Non-pigmented ciliary epithelial cell (primary cell): ENCODE measurements around the gene CD163L1.
"Not testable (repeated sequence)": the region's sequence is repeated elsewhere in the genome, so short reads cannot be mapped to it uniquely, and the experiment has no call there.

Source experiments
- DNase-seq: peaks from one replicate; pipeline ENCODE4 v3.0.0-alpha.2; 2010; ENCODE audit warnings: low read depth

Gene CD163L1

GRCh38 chr12:7403466-7403865, 40.5 kb downstream of the CD163L1 start:
- no peak for DNase-seq

DNA sequence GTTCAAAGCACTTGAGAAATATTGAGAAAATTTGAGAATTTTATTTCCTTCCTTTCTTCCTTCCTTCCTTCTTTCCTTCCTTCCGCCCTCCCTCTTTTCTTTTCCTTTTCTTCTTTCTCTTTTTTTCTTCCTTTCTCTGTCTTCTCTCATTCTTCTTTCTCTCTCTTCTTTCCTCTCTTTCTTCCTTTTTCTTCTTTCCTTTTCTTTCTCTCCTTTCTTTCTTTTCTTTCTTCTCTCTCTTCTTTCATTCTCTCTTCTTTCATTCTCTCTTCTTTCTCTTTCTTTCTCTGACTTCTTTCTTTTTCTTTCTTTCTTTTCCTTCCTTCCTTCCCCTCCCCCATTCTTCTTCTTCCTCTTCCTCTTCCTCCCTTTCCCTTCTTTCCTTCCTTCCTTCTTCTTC, 44.9 kb downstream of the CD163L1 start:
- DNase-seq, result no peak

DNA sequence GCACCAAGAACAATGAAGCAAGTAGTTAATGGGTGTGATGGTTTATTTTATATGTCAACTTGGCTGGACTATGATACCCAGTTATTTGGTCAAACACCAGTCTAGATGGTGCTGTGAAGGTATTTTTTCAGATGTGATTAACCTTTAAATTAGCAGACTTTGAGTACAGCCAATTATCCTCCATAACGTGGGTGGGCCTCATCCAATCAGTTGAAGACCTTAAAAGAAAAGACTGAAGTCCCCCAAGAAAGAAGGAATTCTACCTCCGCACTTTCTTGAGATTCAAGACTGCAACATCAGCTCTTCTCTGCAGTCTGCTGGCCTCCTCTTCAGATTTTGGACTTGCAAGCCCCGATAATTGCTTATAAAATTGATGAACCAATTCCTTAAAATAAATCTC, 47.5 kb downstream of the CD163L1 start:
- no peak for DNase-seq

- DNase-seq, result no peak
Measured at GRCh38 chr12:7395950-7396349, 48.0 kb downstream of the CD163L1 start.

GRCh38 chr12:7387289-7387688, 56.7 kb downstream of the CD163L1 start:
- DNase-seq, result no peak

DNA sequence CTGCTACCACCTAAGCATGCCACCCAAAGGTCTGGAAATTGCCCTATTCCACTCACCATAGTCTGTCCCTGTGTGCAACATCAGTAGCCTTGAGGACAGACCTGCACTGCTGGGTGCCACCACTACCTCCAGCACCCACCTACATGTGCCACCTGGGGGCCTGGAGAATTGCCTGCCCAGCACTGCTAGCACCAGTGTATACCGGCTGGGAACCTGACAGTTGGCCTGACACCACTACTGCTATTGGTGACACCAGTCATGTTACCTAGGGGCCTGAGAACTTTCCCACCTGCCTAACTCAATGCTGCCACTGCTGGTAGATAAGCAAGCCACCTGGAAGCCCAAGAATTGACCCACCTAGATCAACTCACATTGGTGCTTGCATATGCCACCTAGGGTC, 60.8 kb downstream of the CD163L1 start:
- no peak for DNase-seq

- DNase-seq, result peak; percentile 51
Measured at GRCh38 chr12:7376196-7376595, 67.8 kb downstream of the CD163L1 start.

GRCh38 chr12:7375145-7375543, 68.8 kb downstream of the CD163L1 start:
- DNase-seq, result no peak

DNA sequence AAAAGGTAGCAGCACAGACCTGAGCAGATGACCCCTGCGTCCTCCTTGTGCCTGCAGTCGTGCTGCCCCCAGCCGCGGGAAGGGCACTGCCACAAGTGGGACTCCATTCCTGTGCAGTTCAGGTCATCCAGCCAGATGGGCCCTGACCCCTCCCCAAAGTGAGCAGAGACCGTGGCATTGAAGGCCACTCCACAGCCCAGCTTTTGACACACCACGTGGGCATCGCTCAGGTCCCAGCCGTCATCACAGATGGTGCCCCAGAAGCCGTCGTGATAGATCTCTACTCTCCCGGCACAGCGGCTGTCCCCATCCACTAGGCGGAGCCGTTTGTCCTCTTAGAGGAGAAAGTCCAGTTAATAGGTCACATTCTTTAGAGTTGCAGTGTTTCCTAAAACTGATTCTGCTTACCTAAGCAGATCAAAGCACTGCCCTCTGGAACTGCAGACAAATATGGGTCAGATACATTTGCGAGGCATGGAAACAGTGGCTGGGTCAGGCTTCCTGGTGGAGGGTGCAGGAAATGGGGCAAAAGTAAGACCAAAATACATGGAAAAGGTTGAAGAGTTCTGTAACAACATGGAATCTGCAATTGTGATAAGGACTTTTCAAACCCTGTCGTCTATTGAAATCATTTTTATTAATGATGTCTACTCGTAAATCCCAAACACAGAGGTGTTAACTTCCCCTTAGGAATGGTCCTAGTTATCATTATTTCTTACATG, 69.4 kb downstream of the CD163L1 start:
- DNase-seq, result no peak

- no peak for DNase-seq
Measured at GRCh38 chr12:7373226-7373625, 70.7 kb downstream of the CD163L1 start.

DNA sequence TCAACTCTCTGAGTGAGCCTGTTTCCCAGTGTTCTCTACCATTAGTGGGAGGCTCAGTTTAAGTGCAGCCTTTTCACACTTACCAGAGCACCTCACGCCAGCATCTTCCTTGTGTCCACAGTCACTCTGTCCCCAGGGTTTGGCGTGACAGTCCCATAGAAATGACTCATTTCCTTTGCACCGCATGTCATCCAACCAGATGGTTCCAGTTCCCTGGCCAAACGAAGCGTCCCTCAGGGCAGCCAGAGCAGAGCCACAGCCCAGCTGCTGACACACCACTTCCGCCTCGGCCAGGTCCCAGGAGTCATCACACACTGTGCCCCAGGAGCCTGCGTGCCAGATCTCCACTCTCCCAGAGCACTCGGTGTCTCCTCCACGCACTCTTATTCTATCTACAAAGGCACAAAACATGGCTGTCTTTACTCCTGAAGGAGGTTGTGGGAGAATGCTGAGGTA, 74.7 kb downstream of the CD163L1 start:
- no peak for DNase-seq

DNA sequence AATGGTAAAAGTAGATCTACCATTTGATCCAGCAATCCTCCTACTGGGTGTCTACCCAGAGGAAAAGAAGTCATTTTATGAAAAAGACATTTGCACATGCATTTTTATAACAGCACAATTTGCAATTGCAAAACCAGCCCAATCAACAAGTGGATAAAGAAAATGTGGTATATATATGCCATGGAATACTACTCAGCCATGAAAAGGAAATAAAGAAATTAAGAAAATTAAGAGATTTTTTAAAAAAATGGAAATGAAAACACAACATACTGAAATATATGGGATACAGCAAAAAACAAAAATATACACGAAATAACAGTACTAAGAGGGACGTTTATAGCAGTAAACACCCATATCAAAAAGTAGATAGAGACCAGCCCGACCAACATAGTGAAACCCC, 81.2 kb downstream of the CD163L1 start:
- DNase-seq, result no peak

- no peak for DNase-seq
Measured at GRCh38 chr12:7361265-7361664, 82.7 kb downstream of the CD163L1 start.

- DNase-seq, result no peak
Measured at GRCh38 chr12:7354529-7354928, 89.4 kb downstream of the CD163L1 start.

DNA sequence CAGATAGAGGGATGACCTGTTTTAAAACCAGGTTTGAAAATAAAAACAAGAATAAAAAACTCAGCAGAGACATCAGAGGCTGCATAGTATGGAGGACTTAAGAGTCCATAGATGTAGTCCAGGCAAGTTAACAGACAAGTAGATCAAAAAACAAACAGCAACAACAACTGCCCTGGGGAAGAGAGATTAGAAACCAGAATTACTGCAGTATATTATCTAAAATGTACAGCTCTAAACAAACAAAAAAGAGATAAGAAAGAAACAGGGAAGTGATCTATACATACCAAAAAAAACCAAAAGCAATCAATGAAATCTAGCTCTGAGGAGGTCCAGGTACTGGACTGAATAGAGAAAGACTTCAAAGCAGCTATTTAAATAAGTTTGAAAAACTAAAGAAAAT, 91.3 kb downstream of the CD163L1 start:
- DNase-seq, result no peak

DNA sequence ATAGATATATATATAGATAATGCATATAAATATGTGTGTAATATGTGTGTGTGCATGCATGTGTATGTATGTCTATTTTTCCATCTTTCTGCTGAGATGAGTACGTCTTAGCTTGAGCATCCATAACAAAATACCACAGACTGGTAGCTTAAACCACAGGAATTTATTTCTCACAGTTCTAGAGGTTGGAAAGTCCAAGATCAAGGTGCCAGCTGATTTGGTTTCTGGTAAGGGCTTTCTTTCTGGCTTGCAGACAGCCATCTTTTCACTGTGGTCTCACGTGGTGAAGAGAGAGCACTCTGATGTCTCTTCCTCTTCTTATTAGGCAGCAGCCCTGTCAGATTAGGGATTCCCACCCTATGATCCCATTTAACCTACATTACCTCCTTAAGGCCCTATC, 92.8 kb downstream of the CD163L1 start:
- no peak for DNase-seq

DNA sequence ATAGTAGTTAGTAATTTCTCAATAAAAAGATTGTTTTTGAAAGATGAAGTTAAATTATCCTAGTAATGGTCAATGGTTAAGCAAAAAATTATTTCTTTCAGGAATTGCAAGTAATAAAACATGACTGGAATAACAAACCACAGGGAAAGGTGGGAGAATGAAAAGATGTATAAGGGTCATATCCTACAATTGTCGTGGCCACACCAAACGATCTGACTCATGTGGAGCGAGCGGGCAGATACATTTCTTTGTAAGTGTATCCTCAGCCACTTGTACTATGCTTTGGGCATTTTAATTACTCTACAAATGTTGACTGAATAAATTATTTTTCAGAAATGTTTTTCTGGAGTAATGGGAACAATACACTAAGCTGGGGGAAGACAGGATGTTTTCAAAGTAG, 94.5 kb downstream of the CD163L1 start:
- DNase-seq, result no peak

DNA sequence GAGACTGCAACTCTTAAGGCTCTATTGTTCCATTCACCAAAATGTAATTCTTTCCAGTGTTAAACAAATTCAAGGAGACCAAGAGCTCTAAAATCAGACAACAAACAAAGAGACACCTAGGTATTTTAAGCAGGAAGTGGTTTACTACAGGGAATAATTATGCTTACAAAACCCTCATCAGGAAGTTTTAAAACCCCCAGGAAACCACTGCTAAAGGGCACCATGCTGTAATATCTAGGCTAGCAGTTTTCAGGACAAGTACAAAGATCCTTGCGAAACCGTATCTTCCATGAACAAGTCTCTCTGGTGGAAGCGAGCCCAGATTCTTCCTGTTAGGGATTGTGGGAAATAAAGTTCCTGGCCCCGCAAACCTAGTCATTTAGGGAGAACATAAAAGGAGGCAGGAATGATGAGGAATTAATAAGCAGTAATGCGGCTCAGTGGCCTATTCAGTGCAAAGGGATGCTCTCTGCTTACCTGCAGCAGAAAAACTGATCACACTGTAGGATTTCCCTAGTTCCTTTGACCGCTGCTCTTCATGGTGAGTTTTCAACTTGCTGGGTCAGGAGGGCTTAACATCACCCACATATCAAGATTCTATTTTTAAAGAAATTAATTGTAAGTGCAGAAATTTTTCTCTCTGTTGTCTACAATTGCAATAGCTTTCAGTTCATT, 97.3 kb downstream of the CD163L1 start:
- no peak for DNase-seq

- no peak for DNase-seq
Measured at GRCh38 chr12:7344833-7345606, 98.9 kb downstream of the CD163L1 start.

DNA sequence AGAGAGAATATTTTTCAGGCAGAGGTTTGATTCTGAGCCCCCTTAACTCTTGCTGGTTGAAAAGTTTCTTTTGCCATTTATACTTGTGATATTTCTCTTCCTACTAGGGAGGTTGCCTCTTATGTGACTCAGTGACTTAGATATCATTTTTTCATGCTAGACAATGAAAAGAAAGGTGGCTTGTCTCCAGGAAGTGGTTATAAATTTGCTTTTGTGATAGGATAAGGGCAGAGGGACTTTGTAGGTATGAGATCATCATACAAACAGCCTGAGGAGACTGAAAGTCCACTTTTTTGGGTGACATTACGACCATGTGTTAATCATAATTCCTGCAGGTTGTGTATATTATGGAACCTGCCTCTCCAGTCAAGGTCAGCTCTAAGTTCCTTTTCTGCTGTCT, 104.3 kb downstream of the CD163L1 start:
- DNase-seq, result no peak

GRCh38 chr12:7337790-7338189, 106.2 kb downstream of the CD163L1 start:
- not testable (repeated sequence) for DNase-seq

- no peak for DNase-seq
Measured at GRCh38 chr12:7327918-7328317, 116.0 kb downstream of the CD163L1 start.

DNA sequence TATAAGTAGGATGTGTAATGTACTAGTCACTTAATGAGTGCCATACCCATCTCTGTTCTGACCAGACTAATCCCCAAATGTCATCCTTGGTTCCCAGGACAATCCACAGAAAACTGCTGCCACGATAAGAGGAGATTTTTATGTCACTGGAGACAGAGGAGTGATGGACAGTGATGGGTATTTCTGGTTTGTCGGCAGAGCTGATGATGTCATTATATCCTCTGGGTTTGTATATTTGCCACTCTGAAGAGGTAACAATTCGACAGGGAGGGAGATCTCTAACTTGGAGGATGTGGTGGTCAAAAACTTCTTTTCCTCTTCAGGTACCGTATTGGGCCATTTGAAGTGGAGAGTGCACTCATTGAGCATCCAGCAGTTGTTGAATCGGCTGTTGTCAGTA, 119.8 kb downstream of the CD163L1 start:
- no peak for DNase-seq
